OCI-LY3 (cell line): ENCODE data around the gene LAMA4.

ENCODE experiments used
- CTCF ChIP-seq: fragments of 200-600, 300-600 bp; sonication (generic); IDR thresholded peaks from 2 replicates; pipeline ENCODE4 v1.5.1; 2014; ENCODE audit warnings: antibody characterized with exemption, low read length, low read depth
- EZH2phosphoT487 ChIP-seq: fragments of 200-600 bp; shearing (Covaris generic); IDR thresholded peaks from 2 replicates; pipeline ENCODE4 v1.6.1; 2018; ENCODE audit warnings: antibody characterized with exemption, mixed run types, low read depth

- TF ChIP-seq CTCF = peak; percentile 73
- TF ChIP-seq EZH2phosphoT487 = no peak
These were observed 74.1 kb downstream of the LAMA4 start for GRCh38 chr6:112180095-112180820.
